Subcutaneous abdominal adipose tissue (tissue), 5 donors: ENCODE measurements around the gene ZYG11B.
"Not testable (repeated sequence)": the region's sequence is repeated elsewhere in the genome, so short reads cannot be mapped to it uniquely, and the experiment has no call there.

Experiments used
- H3K27ac ChIP-seq: one replicate; pipeline ENCODE4 v1.7.0; 2013; ENCODE audit warnings: low read depth, mild to moderate bottlenecking, inconsistent platforms, low read length, moderate library complexity
- H3K27me3 ChIP-seq, 5 donors: one replicate each; pipeline ENCODE4 v1.7.0; 2013; ENCODE audit warnings: low read length in 5 of 5, inconsistent platforms in 1 of 5; ENCODE audit not compliant: control insufficient read depth in 5 of 5, insufficient read depth in 4 of 5
- H3K36me3 ChIP-seq, 5 donors: one replicate each; pipeline ENCODE4 v1.7.0; 2013; ENCODE audit warnings: low read length in 5 of 5; ENCODE audit not compliant: control insufficient read depth in 5 of 5, insufficient read depth in 5 of 5
- H3K4me1 ChIP-seq, 5 donors: one replicate each; pipeline ENCODE4 v1.7.0; 2013; ENCODE audit warnings: low read length in 5 of 5, mild to moderate bottlenecking in 3 of 5, moderate library complexity in 1 of 5; ENCODE audit not compliant: control insufficient read depth in 5 of 5, insufficient read depth in 5 of 5
- H3K4me3 ChIP-seq, 5 donors: one replicate each; pipeline ENCODE4 v1.7.0; 2013; ENCODE audit warnings: low read length in 5 of 5, low read depth in 1 of 5
- H3K9ac ChIP-seq, 5 donors: one replicate each; pipeline ENCODE4 v1.7.0; 2013; ENCODE audit warnings: low read length in 5 of 5, mild to moderate bottlenecking in 4 of 5, moderate library complexity in 3 of 5
- H3K9me3 ChIP-seq, 5 donors: one replicate each; pipeline ENCODE4 v1.7.0; 2013; ENCODE audit warnings: low read length in 5 of 5; ENCODE audit not compliant: control insufficient read depth in 5 of 5
- donor health status: healthy.
- donor health status: healthy.
- donor health status: healthy.
- donor health status: healthy.
- donor health status: healthy.

The ZYG11B gene

GRCh38 chr1:52726265-52727113, at the start of gene ZYG11B:
Gene ZYG11B, plus strand, starts transcription at chr1:52726453. Its CDS starts 201 bp downstream, at chr1:52726654.
- peaks cover 3 to 32% (median 27%) of the 10 kb centered on the region in 5 donors for H3K4me1 ChIP-seq
- peak within 1 kb of the TSS; percentile 80 to 100 (median 91) for H3K9ac ChIP-seq
- H3K36me3 ChIP-seq = no peaks in the 10 kb centered on the region
- H3K27me3 ChIP-seq = no peaks in the 10 kb centered on the region
- H3K4me3 ChIP-seq = peak within 1 kb of the TSS; percentile 78 to 97 (median 86)
- H3K27ac ChIP-seq = peak within 1 kb of the TSS; percentile 70
- no peaks in the 10 kb centered on the region for H3K9me3 ChIP-seq

- Histone ChIP-seq H3K4me1 (peaks cover 0 to 16% (median 13%) of the 10 kb centered on the region in 5 donors), H3K4me3 (no peak overlapping the region), H3K27ac (no peak overlapping the region), H3K9me3 (no peaks in the 10 kb centered on the region), H3K36me3 (no peaks in the 10 kb centered on the region), H3K27me3 (no peaks in the 10 kb centered on the region), H3K9ac (no peak overlapping the region)
Observed at GRCh38 chr1:52677076-52677806, 49.0 kb upstream of the ZYG11B start.

GRCh38 chr1:52679048-52679447, 47.2 kb upstream of the ZYG11B start:
- Histone ChIP-seq H3K9me3 (no peaks in the 10 kb centered on the region), H3K27me3 (no peaks in the 10 kb centered on the region), H3K9ac (no peak overlapping the region), H3K4me1 (peaks cover 0 to 16% (median 13%) of the 10 kb centered on the region in 5 donors), H3K4me3 (no peak overlapping the region), H3K36me3 (no peaks in the 10 kb centered on the region), H3K27ac (no peak overlapping the region)

GRCh38 chr1:52679498-52679897, 46.8 kb upstream of the ZYG11B start:
- H3K27me3 ChIP-seq = no peaks in the 10 kb centered on the region
- H3K9ac ChIP-seq = no peak overlapping the region
- no peak overlapping the region for H3K4me3 ChIP-seq
- peaks cover 0 to 16% (median 13%) of the 10 kb centered on the region in 5 donors for H3K4me1 ChIP-seq
- H3K9me3 ChIP-seq = no peaks in the 10 kb centered on the region
- H3K36me3 ChIP-seq = no peaks in the 10 kb centered on the region
- no peak overlapping the region for H3K27ac ChIP-seq

GRCh38 chr1:52680353-52680752, 45.9 kb upstream of the ZYG11B start:
- Histone ChIP-seq H3K4me3 (no peak overlapping the region), H3K27me3 (no peaks in the 10 kb centered on the region), H3K9ac (no peak overlapping the region), H3K36me3 (no peaks in the 10 kb centered on the region), H3K9me3 (no peaks in the 10 kb centered on the region), H3K27ac (no peak overlapping the region), H3K4me1 (peaks cover 0 to 16% (median 13%) of the 10 kb centered on the region in 5 donors)

- Histone ChIP-seq H3K27me3 (no peaks in the 10 kb centered on the region), H3K36me3 (no peaks in the 10 kb centered on the region), H3K4me3 (no peak overlapping the region), H3K9ac (no peak overlapping the region), H3K27ac (no peak overlapping the region), H3K4me1 (peaks cover 0 to 14% (median 13%) of the 10 kb centered on the region in 5 donors), H3K9me3 (no peaks in the 10 kb centered on the region)
Observed at GRCh38 chr1:52681136-52681535, 45.1 kb upstream of the ZYG11B start.

GRCh38 chr1:52683367-52683940, 42.8 kb upstream of the ZYG11B start:
- peaks cover 6 to 19% (median 16%) of the 10 kb centered on the region in 5 donors for H3K36me3 ChIP-seq
- H3K9me3 ChIP-seq = peaks cover 0 to 3% (median 0%) of the 10 kb centered on the region in 5 donors
- no peak overlapping the region for H3K9ac ChIP-seq
- H3K4me1 ChIP-seq = no peaks in the 10 kb centered on the region
- H3K27ac ChIP-seq = no peak overlapping the region
- H3K27me3 ChIP-seq = no peaks in the 10 kb centered on the region
- no peak overlapping the region for H3K4me3 ChIP-seq

- Histone ChIP-seq H3K27ac (no peak overlapping the region), H3K9ac (no peak overlapping the region), H3K9me3 (peaks cover 0 to 3% (median 0%) of the 10 kb centered on the region in 5 donors), H3K27me3 (no peaks in the 10 kb centered on the region), H3K4me1 (no peaks in the 10 kb centered on the region), H3K4me3 (no peak overlapping the region), H3K36me3 (peaks cover 6 to 21% (median 16%) of the 10 kb centered on the region in 5 donors)
Observed at GRCh38 chr1:52684545-52684944, 41.7 kb upstream of the ZYG11B start.

GRCh38 chr1:52686261-52686751, 39.9 kb upstream of the ZYG11B start:
- H3K9me3 ChIP-seq, H3K4me3 ChIP-seq, H3K9ac ChIP-seq, H3K27ac ChIP-seq, H3K27me3 ChIP-seq, H3K4me1 ChIP-seq: not testable (repeated sequence)
- peaks cover 10 to 30% (median 19%) of the 10 kb centered on the region in 5 donors for H3K36me3 ChIP-seq
